Tracheal epithelial cell (primary cell): ENCODE results near the gene STC2. TPM values are rescaled to one million over a fixed set of nuclear protein-coding genes. Genes with fewer than 3 reads are reported as not detected.

Source experiments
- total RNA-seq: library from RNA; depleted of rRNA; stranded (reverse); fragments of >200 nt; gene quantifications from 2 replicates; pipeline ENCODE4 v1.2.1, GENCODE V29; 2014

The STC2 gene
- total RNA-seq: 130 and 235 TPM in 2 replicates

GRCh38 chr5:173327948-173328843, at the start of gene STC2:
Gene STC2 (minus strand): TSS chr5:173328414. CDS start chr5:173328193, 221 bp downstream.

Other genes starting within 250 kb of the STC2 start
- 17.4 and 20.0 TPM in 2 replicates for gene BNIP1, start 183.9 kb downstream of the STC2 start, total RNA-seq
- gene NKX2-5, start 93.2 kb downstream of the STC2 start, total RNA-seq: not detected in 2 replicates